HCT116 (cell line): ENCODE measurements around the gene CTCF. TPM values are rescaled to one million over a fixed set of nuclear protein-coding genes. Genes with fewer than 3 reads are reported as not detected.

Experiments
- ATAC-seq: fragments of 200-7000 bp; cut with Tn5 transposase; 2 replicates; pipeline ENCODE4 v1.9.1; 2020; ENCODE audit warnings: mild to moderate bottlenecking, moderate library complexity
- BruUV-seq: library from RNA; stranded (reverse); fragments of 400-500 nt; replicated peaks from 2 replicates; lab custom pipeline; 2021; lab: Mats Ljungman, UMichigan
- CTCF ChIA-PET: fragments of 300-600 bp; sonication (Branson Sonifier 250); formaldehyde crosslinking; loops from one replicate; lab custom pipeline; 2021; ENCODE audit warnings: antibody characterized with exemption; lab: Charles Lee
- POLR2A ChIA-PET: fragments of 300-600, 350-600 bp; sonication (Branson Sonifier 250); formaldehyde crosslinking; loops from one replicate; lab custom pipeline; 2021; ENCODE audit warnings: antibody characterized with exemption; lab: Charles Lee
- RAD21 ChIA-PET, 2 experiments: fragments of 300-600 bp; sonication (Branson Sonifier 250); formaldehyde crosslinking; loops; one replicate each; lab custom pipeline; 2023; ENCODE audit warnings: low total read pairs in 2 of 2; ENCODE audit not compliant: uncharacterized antibody in 2 of 2, unreplicated experiment in 2 of 2, low non-redundant PET in 1 of 2; lab: Charles Lee
- DNase-seq: peaks from one replicate; pipeline ENCODE4 v3.0.0-alpha.2; 2010; ENCODE audit warnings: low read depth, low spot score
- H2AFZ ChIP-seq: fragments of 200-600 bp; shearing (Covaris generic), sonication (generic); 2 replicates; pipeline ENCODE4 v1.6.1; 2017; ENCODE audit warnings: low read depth, mixed run types, mixed read lengths, antibody characterized with exemption, low read length; ENCODE audit not compliant: poor library complexity, severe bottlenecking
- H3K27ac ChIP-seq: 2 replicates; pipeline ENCODE4 v1.5.1; 2012; ENCODE audit warnings: low read depth, low read length
- H3K27me3 ChIP-seq: fragments of 200-600 bp; sonication (generic); 2 replicates; pipeline ENCODE4 v1.6.1; 2016; ENCODE audit warnings: mixed run types, low read length, mixed read lengths; ENCODE audit not compliant: insufficient read depth
- H3K36me3 ChIP-seq, 2 experiments: fragments of 200-500 bp in 1 of 2; fragments of 200-600 bp in 1 of 2; sonication (Bioruptor generic) in 1 of 2; sonication (generic) in 1 of 2; 2 replicates each; pipeline versions ENCODE4 v1.5.1 to v1.6.1; 2014 to 2016; ENCODE audit warnings: low read length in 2 of 2, inconsistent platforms in 1 of 2, mixed read lengths in 1 of 2, mixed run types in 1 of 2; ENCODE audit not compliant: insufficient read depth in 2 of 2, control insufficient read depth in 1 of 2
- H3K4me1 ChIP-seq, 2 experiments: fragments of 200-600 bp in 1 of 2; sonication (generic) in 1 of 2; 2 replicates each; pipeline versions ENCODE4 v1.5.1 to v1.6.1; 2012 to 2017; ENCODE audit warnings: low read length in 2 of 2, inconsistent platforms in 1 of 2, mild to moderate bottlenecking in 1 of 2, mixed read lengths in 1 of 2, mixed run types in 1 of 2, moderate library complexity in 1 of 2; ENCODE audit not compliant: insufficient read depth in 2 of 2, control insufficient read depth in 1 of 2
- H3K4me2 ChIP-seq: fragments of 200-600 bp; sonication (generic); 2 replicates; pipeline ENCODE4 v1.6.1; 2017; ENCODE audit warnings: mixed run types, low read length, mixed read lengths
- H3K4me3 ChIP-seq, 2 experiments: fragments of 200-600 bp in 1 of 2; sonication (generic) in 1 of 2; replicated peaks in 1 of 2; 2 replicates each; pipeline ENCODE4 v1.5.1; 2011 to 2016; ENCODE audit warnings: low read length in 2 of 2, control low read depth in 1 of 2, low read depth in 1 of 2, mild to moderate bottlenecking in 1 of 2, mixed read lengths in 1 of 2, mixed run types in 1 of 2
- H3K79me2 ChIP-seq: fragments of 200-600 bp; sonication (generic); 2 replicates; pipeline ENCODE4 v1.6.1; 2017; ENCODE audit warnings: mild to moderate bottlenecking, mixed run types, low read length, moderate library complexity, mixed read lengths; ENCODE audit not compliant: insufficient read depth
- H3K9ac ChIP-seq: fragments of 200-600 bp; sonication (generic); 2 replicates; pipeline ENCODE4 v1.6.1; 2016; ENCODE audit warnings: low read length, mixed read lengths
- H3K9me2 ChIP-seq: fragments of 200-600 bp; sonication (generic), shearing (Covaris generic); 2 replicates; pipeline ENCODE4 v1.6.1; 2017; ENCODE audit warnings: mixed run types, mild to moderate bottlenecking, moderate library complexity; ENCODE audit not compliant: insufficient read depth
- H3K9me3 ChIP-seq, 2 experiments: fragments of 200-500 bp in 1 of 2; fragments of 200-600 bp in 1 of 2; sonication (Bioruptor generic) in 1 of 2; sonication (generic) in 1 of 2; 2 replicates each; pipeline ENCODE4 v1.6.1; 2014 to 2017; ENCODE audit warnings: low read length in 2 of 2, mixed read lengths in 2 of 2, inconsistent platforms in 1 of 2, low read depth in 1 of 2, mild to moderate bottlenecking in 1 of 2, mixed run types in 1 of 2, moderate library complexity in 1 of 2; ENCODE audit not compliant: control insufficient read depth in 1 of 2, insufficient read depth in 1 of 2
- H4K20me1 ChIP-seq: fragments of 200-600 bp; sonication (generic), shearing (Covaris generic); 2 replicates; pipeline ENCODE4 v1.6.1; 2017; ENCODE audit warnings: mixed run types, mild to moderate bottlenecking, moderate library complexity; ENCODE audit not compliant: insufficient read depth
- CEBPB ChIP-seq: IDR thresholded peaks from 2 replicates; pipeline ENCODE4 v1.6.1; 2012; ENCODE audit warnings: low read depth
- CTCF ChIP-seq, 3 experiments: fragments of 200-600 bp in 1 of 3; sonication (generic) in 1 of 3; IDR thresholded peaks in 2 of 3; conservative IDR thresholded peaks in 1 of 3; 2 replicates each; pipeline ENCODE4 v1.5.1; 2012 to 2017; ENCODE audit warnings: low read depth in 2 of 3, low read length in 2 of 3, antibody characterized with exemption in 1 of 3, borderline replicate concordance in 1 of 3, control low read depth in 1 of 3, mild to moderate bottlenecking in 1 of 3, mixed read lengths in 1 of 3, mixed run types in 1 of 3, moderate library complexity in 1 of 3; ENCODE audit not compliant: insufficient read depth in 1 of 3
- POLR2AphosphoS5 ChIP-seq: IDR thresholded peaks from 2 replicates; pipeline ENCODE4 v1.6.1; 2011; ENCODE audit warnings: mild to moderate bottlenecking, low read depth, low read length, moderate library complexity
- ZBTB33 ChIP-seq: IDR thresholded peaks from 2 replicates; pipeline ENCODE4 v1.6.1; 2011; ENCODE audit warnings: mild to moderate bottlenecking, low read length, moderate library complexity; ENCODE audit not compliant: insufficient replicate concordance; ENCODE audit errors: extremely low read depth
- intact Hi-C: fragments of 100-400 bp; cut with micrococcal nuclease; formaldehyde crosslinking; loops from 2 replicates; pipeline ENCODE4 v1.10.0; 2022
- total RNA-seq: library from RNA; stranded (reverse); gene quantifications from one replicate; pipeline ENCODE4 v1.2.1, GENCODE V29; 2021; ENCODE audit not compliant: unreplicated experiment

The CTCF gene
- total RNA-seq, 1 experiment from 2014 or later = 48.3 TPM

GRCh38 chr16:67657751-67658518 is 95.6 kb downstream of the CTCF start:
- Histone ChIP-seq H3K79me2 (peaks cover 21% of the 10 kb centered on the region; the same call in 1 of the 2 replicates), H3K4me1 (peaks cover 3 to 25% of the 10 kb centered on the region in 2 experiments; a peak in 3 of 4 replicates), H2AFZ (no peak overlapping the region), H3K9ac (no peak overlapping the region), H3K4me2 (no peak overlapping the region), H3K4me3 (no peak overlapping the region), H3K36me3 (peaks cover 0 to 6% of the 10 kb centered on the region in 2 experiments; a peak in 1 of 4 replicates), H3K27me3 (no peaks in the 10 kb centered on the region), H4K20me1 (no peaks in the 10 kb centered on the region), H3K9me3 (no peaks in the 10 kb centered on the region), H3K27ac (no peak overlapping the region), H3K9me2 (no peaks in the 10 kb centered on the region)
- intact Hi-C loops = no loop called here
- no TSS peak for BruUV-seq
- no peak for ATAC-seq
- DNase-seq = no peak
- RAD21 ChIA-PET = no interaction called here
- CTCF ChIA-PET = interaction anchor here (1.7 kb wide), 1 partner anchor 137 kb away, joined by 6 read pairs; no protein-coding TSS in a partner anchor
- POLR2A ChIA-PET = no interaction called here
- TF ChIP-seq CTCF (IDR thresholded peaks at IDR 0.05 in 2 of 3, conservative IDR thresholded peaks at IDR 0.05 in 1 of 3; ENCODE audit: borderline replicate concordance in 1 of 3, insufficient read depth in 1 of 3, low read depth in 2 of 3, low read length in 2 of 3) (no peak), POLR2AphosphoS5 (no peak), ZBTB33 (no peak), CEBPB (no peak)
